Ovary (tissue), 9 donors: ENCODE data around the gene CCL8. TPM values are rescaled to one million over a fixed set of nuclear protein-coding genes. Genes with fewer than 3 reads are reported as not detected.

ENCODE experiments used
- DNase-seq, 5 donors: peaks; one replicate each; pipeline ENCODE4 v3.0.0-alpha.2; 2019 to 2020
- H3K27ac ChIP-seq, 2 donors: fragments of 200-600 bp; one replicate each; pipeline versions ENCODE4 v1.5.1 to v1.8.0; 2019 to 2022
- H3K27me3 ChIP-seq: fragments of 200-600 bp; one replicate; pipeline ENCODE4 v1.8.0; 2022
- H3K36me3 ChIP-seq: fragments of 200-600 bp; sonication (generic); one replicate; pipeline ENCODE4 v1.5.1; 2019
- H3K4me1 ChIP-seq: one replicate; pipeline ENCODE4 v1.8.1; 2013; ENCODE audit warnings: mild to moderate bottlenecking, moderate library complexity; ENCODE audit not compliant: insufficient read depth
- H3K4me3 ChIP-seq: fragments of 200-600 bp; sonication (generic); one replicate; pipeline ENCODE4 v1.5.1; 2017
- H3K9me3 ChIP-seq, 2 donors: fragments of 200-600 bp in 1 of 2; sonication (generic) in 1 of 2; one replicate each; pipeline versions ENCODE4 v1.5.1 to v1.8.1; 2013 to 2019; ENCODE audit warnings: mild to moderate bottlenecking in 1 of 2, moderate library complexity in 1 of 2
- CTCF ChIP-seq, 3 donors: fragments of 450-650 bp in 2 of 3; fragments of 200-600 bp in 1 of 3; IDR thresholded peaks; one replicate each; pipeline versions ENCODE4 v1.5.1 to v1.8.0; 2016 to 2022; ENCODE audit warnings: antibody characterized with exemption in 3 of 3, mild to moderate bottlenecking in 1 of 3
- EP300 ChIP-seq: sonication (generic); formaldehyde crosslinking; IDR thresholded peaks from one replicate; pipeline ENCODE4 v1.6.1; 2017; ENCODE audit warnings: antibody characterized with exemption
- POLR2A ChIP-seq: fragments of 450-650 bp; IDR thresholded peaks from one replicate; pipeline ENCODE4 v1.6.1; 2017; ENCODE audit warnings: antibody characterized with exemption, mild to moderate bottlenecking, moderate library complexity
- WGBS, 3 donors: extraction: QIAGEN DNeasy Blood & Tissue Kit in 1 of 3; methylation state at CpG; one replicate each; pipeline versions ENCODE4 v1.1.5 to v1.1.7; 2013 to 2017; 5-methylcytosine and 5-hydroxymethylcytosine counted together
- intact Hi-C, 4 donors: fragments of 100-400 bp; cut with DNase I; formaldehyde crosslinking; loops; one replicate each; pipeline versions ENCODE4 v1.11.0 to v1.15.1; 2022 to 2023
- polyA plus RNA-seq, 2 donors: library from polyadenylated mRNA; stranded (reverse); fragments of 200-250 nt in 1 of 2; fragments of 350-450 nt in 1 of 2; fragmentation: Illumina TruSeq in 1 of 2; extraction: RNeasy Lipid Tissue Mini Kit (QIAGEN cat#74804) in 1 of 2; gene quantifications; one replicate each; pipeline ENCODE4 v1.2.3, GENCODE V29; 2013 to 2014
- total RNA-seq, 7 donors: library from RNA; depleted of rRNA in 2 of 7; stranded (reverse); fragments of >200 nt in 2 of 7; fragmentation: NEBNext Ultra II Directional in 3 of 7; extraction: Animal tissue kit (Norgen Biotek cat#: 25700) in 3 of 7; gene quantifications; one replicate each; pipeline versions ENCODE4 v1.1.0 to v1.2.4, GENCODE V29; 2016 to 2023
- donor health status: DM: no; HTN: no; CAD: no; lungs with moderate emphysema.
- donor health status: DM: no; HTN: no; CAD: no.
- donor health status: Bipolar disorder and iron deficiency.
- donor health status: DM: yes; HTN: yes; CAD: no.
- donor health status: DM: no; HTN: no; CAD: no.
- donor health status: DM: yes; HTN: yes; CAD: no.

The CCL8 gene
- total and polyA plus RNA-seq, 9 donors, result 0.15 to 3.7 (median 0.48) TPM; not detected in 2

DNA sequence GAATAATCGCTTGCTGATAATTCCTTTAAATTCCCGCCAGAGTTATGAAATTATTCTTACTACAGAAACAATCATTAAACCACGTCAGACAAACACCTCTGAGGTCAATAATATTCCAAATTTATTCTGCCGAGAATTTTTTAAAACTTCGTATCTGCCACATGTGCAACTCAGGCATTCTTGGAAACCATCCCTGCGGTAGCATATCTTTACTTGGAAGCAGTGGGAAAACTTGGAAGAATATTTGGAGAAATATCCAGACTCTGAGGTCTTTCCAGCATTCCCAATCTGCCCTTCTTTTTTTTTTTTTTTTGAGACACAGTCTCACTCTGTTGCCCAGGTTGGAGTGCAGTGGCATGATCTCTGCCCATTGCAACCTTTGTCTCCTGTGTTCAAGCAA, 35.7 kb upstream of the CCL8 start:
- no peak overlapping the region for H3K4me3 ChIP-seq
- no peaks in the 10 kb centered on the region for H3K4me1 ChIP-seq
- no peaks in the 10 kb centered on the region for H3K27me3 ChIP-seq
- 17 to 19% (median 18%) methylated on average over 6 of the region's 6 CpGs for WGBS, 3 donors
- TF ChIP-seq EP300 (no peak), CTCF (IDR thresholded peaks at IDR 0.05) (no peak), POLR2A (no peak)
- no peaks in the 10 kb centered on the region for H3K9me3 ChIP-seq
- no peaks in the 10 kb centered on the region for H3K36me3 ChIP-seq
- H3K27ac ChIP-seq, result no peak overlapping the region
- DNase-seq, result no peak
- intact Hi-C loops, result no loop called here

GRCh38 chr17:34285286-34285792, 33.9 kb upstream of the CCL8 start, which contains the start of gene CCL11:
Gene CCL11, plus strand, starts transcription at chr17:34285742. Its CDS starts 67 bp downstream, at chr17:34285809.
- no peak for DNase-seq
- Histone ChIP-seq H3K36me3 (no peaks in the 10 kb centered on the region), H3K27ac (no peak within 1 kb of the TSS), H3K4me3 (no peak within 1 kb of the TSS), H3K27me3 (no peaks in the 10 kb centered on the region), H3K9me3 (no peaks in the 10 kb centered on the region), H3K4me1 (no peaks in the 10 kb centered on the region)
- 37 to 47% (median 39%) methylated on average over 4 of the region's 4 CpGs for WGBS, 3 donors
- TF ChIP-seq POLR2A (no peak), EP300 (no peak), CTCF (IDR thresholded peaks at IDR 0.05) (no peak)
- intact Hi-C loops, result no loop called here

GRCh38 chr17:34287875-34288274, 31.4 kb upstream of the CCL8 start:
- Histone ChIP-seq H3K4me3 (no peak overlapping the region), H3K4me1 (no peaks in the 10 kb centered on the region), H3K36me3 (no peaks in the 10 kb centered on the region), H3K27ac (no peak overlapping the region), H3K27me3 (no peaks in the 10 kb centered on the region), H3K9me3 (no peaks in the 10 kb centered on the region)
- DNase-seq, result no peak
- TF ChIP-seq CTCF (IDR thresholded peaks at IDR 0.05), result no peak
- no peak for TF ChIP-seq EP300
- TF ChIP-seq POLR2A, result no peak
- whole genome bisulfite sequencing, 3 donors, result 40 to 58% (median 52%) methylated on average over 2 of the region's 2 CpGs
- intact Hi-C loops, result no loop called here

DNA sequence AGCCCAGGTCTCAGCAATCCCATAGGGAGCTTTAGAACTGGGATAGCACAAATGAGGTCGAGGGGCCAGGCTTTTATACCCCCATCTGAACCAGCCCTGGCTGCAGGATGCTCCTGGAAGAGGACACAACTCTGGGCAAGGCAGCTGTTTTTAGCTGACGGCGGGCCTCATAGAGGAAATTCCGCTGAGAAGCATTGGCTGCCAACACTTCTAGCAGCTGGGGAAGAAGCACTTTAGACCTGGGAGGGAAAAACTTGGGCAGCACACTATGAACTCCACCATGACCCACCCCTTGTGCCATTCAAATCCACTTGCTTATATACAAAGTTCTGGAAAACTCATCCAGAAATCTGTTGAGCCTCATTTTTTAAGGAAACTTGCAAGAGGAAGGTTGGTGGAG, 28.6 kb upstream of the CCL8 start:
- Histone ChIP-seq H3K9me3 (no peaks in the 10 kb centered on the region), H3K36me3 (no peaks in the 10 kb centered on the region), H3K27me3 (no peaks in the 10 kb centered on the region), H3K4me3 (no peak overlapping the region), H3K27ac (no peak overlapping the region), H3K4me1 (no peaks in the 10 kb centered on the region)
- no peak for TF ChIP-seq EP300
- no peak for TF ChIP-seq POLR2A
- no peak for TF ChIP-seq CTCF (IDR thresholded peaks at IDR 0.05)
- intact Hi-C loops, result no loop called here
- WGBS, 3 donors, result 56 to 66% (median 64%) methylated on average over 4 of the region's 4 CpGs
- DNase-seq, result no peak
